GM19372 (cell line): ENCODE results near the gene CLC.

Source experiments
- ATAC-seq: cut with Tn5 transposase; IDR thresholded peaks from one replicate; pipeline ENCODE4 v1.9.1; 2021; ENCODE audit warnings: mild to moderate bottlenecking, low read depth, moderate library complexity; ENCODE audit not compliant: unreplicated experiment

CLC gene

DNA sequence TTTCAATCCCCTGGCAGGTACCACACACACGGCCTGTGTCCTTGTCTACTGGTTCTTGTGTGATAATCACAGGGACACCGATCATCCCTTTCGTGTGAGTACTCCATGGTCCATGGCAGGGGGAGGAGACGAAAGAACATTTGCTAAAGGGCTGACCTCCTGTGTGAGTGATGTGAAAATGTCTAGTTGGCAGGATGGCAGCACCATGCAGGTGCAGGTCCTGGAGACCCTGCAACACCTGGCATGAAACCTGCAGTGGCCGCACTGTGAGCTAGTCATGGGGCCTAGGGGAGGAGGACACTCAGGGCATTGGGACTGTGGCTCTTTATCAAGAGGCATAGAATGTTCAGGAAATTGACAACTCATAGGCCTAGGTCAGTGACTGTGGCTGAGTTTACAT lies 56.4 kb downstream of the CLC start:
- ATAC-seq: no peak
